Stimulated activated CD4-positive, alpha-beta T cell treated with anti-CD3 and anti-CD28 coated beads, Interleukin-4, amount 100 ng/mL, for 1 hour (primary cell): ENCODE results near the gene ADGRB2.
"Not testable (repeated sequence)": the region's sequence is repeated elsewhere in the genome, so short reads cannot be mapped to it uniquely, and the experiment has no call there.

ENCODE experiments used
- DNase-seq: peaks from one replicate; pipeline ENCODE4 v3.0.0-alpha.2; 2020

Gene ADGRB2

DNA sequence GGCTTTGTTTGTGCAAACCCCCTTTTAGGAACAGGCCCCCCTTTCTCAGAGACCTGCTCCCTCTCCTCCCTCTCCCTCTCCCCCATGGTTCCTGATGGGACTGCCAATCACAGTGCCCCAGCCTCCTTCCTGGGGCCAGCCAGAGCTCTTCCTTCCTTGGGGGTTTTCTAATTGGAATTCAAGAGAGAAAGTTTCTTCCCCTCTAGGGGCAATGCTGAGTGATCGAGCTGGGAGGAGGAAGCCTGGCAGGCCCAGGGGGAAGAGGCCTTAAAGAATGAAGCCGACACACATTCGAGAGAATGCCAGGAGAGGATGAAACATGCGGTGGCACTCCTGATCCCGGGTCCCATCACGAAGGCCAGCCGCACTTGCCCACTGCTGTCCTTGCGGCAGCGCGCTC, 39.0 kb downstream of the ADGRB2 start:
- DNase-seq = no peak

DNA sequence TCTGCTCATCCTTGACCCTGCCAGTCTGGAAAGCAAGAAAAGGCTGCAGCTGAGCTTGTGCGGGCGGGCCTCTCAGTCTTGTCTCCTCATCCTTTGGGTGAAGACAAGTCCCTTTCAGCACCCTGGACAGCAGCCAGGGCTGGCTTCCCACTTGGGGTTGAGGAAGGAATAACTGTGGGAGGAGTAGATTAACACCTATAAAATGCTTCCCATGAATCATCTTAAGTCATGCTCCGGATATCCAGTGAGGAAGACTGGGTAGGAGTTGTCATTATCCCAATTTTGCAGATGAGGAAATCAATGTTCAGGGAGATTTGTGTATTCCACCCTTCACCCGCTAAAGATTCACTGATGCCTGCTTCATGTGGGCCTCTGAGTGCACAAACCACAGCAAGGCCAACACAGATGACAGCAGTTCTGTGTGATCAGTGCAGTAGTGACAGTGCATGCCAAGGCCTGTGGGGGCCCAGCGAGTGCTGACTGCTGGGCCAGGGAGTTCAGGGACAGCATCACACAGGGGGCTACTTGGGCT, 40.2 kb downstream of the ADGRB2 start:
- DNase-seq = peak; percentile 43

- DNase-seq = no peak
Measured at GRCh38 chr1:31718327-31718897, 45.7 kb downstream of the ADGRB2 start.

GRCh38 chr1:31717341-31717740, 46.8 kb downstream of the ADGRB2 start:
- DNase-seq = no peak

DNA sequence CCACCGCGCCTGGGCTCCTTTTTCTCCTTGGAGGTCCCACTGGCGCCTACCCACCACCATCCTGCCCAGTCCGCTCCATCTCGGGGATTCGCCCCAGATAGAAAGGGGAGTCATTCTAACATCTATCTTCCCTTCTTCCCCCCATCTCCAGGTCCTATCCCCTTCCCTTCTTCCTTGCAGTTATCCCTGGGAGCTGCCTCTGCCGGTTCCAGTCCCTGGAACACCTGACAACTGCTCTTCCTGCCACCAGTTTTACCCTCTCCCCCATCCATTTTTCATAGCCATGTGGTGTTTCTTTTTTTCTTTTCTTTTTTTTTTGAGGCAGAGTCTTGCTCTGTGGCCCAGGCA, 48.3 kb downstream of the ADGRB2 start:
- no peak for DNase-seq

DNA sequence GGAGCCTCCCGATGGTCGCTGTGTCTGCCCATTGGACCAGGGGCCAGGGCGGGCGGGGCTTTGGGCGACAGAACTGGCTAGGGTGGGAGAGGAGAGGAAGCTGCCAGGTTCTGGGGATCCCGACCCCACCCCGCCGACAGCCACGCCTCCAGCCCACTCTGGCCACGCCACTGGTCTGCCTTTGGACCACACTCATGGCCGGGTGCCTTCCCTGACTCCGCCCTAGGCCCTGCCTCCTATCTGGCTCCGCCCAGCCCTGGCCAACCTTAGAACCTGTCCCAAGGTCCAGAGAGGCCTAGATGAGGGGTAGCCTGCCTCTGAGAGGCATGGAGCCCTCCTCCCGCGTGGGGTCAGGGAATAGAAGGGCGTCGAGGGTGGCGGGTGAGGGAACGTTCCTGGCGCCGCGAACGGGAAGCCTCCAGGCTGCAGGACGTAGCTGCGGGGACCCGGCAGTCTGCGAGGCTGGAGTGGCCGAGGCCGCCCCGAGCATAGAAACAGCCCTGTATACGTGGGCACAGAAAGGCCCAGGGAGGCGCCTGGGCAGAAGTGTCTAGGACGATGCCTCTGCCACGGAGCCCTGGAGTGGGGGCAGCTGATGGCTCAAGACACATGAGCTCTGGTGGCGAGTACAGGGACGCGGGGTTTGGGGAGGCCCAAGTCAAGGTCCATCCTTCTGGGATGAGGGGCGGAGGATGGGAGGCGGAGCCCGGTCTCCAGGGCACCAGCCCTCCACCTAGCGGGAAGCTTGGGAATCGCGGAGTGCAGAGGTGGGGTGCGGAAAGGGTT, 48.9 kb downstream of the ADGRB2 start:
- DNase-seq = peak; percentile 37

DNA sequence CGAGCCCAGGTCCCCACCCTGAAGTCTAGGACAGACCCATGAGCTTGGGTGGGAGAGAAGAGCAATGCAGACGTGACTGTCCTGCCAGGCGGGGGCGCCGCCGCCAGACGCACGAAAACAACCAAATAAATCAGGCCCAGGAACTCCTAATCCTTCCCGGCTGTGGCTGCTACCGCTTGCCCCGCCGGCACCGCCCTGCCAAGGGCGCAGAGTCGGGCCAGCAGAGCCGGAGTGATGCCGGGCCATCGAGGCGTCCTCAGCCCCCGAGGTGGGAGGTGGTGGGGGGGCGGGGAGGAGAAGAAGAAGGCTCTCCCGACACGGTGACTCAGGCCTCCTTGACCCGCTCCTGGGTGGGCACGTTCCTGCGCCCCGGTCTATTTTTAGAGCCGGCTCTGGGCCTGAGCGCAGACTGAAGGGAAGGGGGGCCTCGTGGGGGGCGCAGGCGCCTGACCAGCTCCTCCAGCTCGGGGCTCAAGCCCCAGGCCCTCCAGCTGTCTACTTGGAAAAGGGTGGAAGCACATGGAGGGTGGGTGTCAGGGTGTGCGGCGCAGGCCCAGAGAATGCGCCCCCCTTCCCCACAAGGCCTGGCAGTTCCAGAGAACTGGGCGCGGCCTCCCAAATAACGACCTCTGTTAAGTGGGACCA, 49.6 kb downstream of the ADGRB2 start:
- peak; percentile 23 for DNase-seq

DNA sequence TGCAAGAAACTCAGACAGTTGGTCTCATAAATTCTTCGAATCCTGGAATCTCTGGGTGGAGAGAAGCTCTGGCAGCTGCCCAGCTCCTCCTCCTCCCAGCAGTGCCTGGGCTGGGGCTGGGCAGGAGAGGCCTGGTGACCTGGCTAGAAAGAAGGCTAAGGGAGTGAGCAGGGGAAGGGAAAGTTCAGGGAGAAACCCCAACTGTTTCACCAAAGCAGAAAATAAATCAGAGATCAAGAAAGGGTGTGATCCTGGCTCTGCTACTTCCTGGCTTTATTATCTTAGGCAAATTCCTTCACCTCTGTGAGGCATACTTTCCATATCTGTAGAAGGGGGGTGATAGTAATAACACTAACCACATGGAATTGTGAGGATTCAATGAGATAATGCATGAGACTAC, 51.5 kb downstream of the ADGRB2 start:
- DNase-seq = no peak

GRCh38 chr1:31712068-31712467, 52.1 kb downstream of the ADGRB2 start:
- DNase-seq = no peak

GRCh38 chr1:31708324-31708723, 55.8 kb downstream of the ADGRB2 start:
- DNase-seq = no peak

DNA sequence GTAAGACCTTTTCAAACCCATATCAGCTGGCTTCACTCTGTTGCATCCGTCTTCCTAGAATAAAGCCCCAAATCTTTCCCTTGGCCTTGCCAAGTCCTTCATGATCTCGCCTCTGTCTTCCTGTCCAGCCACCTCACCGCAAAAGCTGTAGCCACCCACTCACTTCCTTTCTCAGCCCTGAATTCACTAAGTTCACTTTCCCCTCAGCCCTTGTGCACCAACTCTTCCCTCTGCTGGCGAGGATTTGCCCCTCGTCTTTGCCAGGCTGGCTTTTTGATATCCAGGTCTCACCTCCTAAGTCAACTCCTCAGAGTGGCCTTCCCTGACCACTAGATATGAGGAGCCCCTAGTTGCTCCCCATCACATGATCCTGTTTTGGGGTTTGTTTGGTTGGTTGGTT, 56.4 kb downstream of the ADGRB2 start:
- DNase-seq = no peak

GRCh38 chr1:31707059-31707600, 57.0 kb downstream of the ADGRB2 start:
- not testable (repeated sequence) for DNase-seq

DNA sequence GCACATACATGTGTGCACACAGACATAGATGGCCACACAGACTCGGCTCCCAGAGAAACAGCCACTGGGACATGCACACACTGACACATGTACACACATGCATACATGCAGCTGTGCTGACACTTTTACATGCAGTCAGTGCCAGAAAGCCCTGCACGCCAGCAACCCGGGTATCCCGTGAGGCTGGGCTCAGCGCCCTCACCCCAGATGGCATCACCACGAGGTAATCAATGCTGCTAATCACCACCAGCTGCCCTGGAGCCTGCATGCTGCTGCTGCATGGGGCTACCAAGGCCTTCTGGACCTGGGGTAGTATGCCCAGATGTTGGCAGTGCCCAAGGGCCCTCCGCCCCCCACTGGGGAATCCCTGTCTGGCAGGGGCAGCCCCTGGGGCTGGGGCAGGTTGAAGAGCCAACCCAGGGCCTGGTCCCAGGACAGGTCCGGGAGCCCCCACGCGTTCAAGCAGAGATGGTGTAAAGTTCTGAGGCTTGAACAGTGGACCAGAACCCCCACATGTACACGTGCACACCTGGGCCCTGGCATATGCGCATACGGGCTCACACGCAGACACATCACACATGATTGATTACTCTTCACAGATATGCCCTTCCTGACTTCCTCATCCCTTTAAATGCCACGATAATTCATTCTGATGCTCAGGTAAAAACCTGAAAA, 57.6 kb downstream of the ADGRB2 start:
- DNase-seq = no peak

GRCh38 chr1:31705080-31705866, 58.9 kb downstream of the ADGRB2 start:
- DNase-seq = peak; percentile 59

DNA sequence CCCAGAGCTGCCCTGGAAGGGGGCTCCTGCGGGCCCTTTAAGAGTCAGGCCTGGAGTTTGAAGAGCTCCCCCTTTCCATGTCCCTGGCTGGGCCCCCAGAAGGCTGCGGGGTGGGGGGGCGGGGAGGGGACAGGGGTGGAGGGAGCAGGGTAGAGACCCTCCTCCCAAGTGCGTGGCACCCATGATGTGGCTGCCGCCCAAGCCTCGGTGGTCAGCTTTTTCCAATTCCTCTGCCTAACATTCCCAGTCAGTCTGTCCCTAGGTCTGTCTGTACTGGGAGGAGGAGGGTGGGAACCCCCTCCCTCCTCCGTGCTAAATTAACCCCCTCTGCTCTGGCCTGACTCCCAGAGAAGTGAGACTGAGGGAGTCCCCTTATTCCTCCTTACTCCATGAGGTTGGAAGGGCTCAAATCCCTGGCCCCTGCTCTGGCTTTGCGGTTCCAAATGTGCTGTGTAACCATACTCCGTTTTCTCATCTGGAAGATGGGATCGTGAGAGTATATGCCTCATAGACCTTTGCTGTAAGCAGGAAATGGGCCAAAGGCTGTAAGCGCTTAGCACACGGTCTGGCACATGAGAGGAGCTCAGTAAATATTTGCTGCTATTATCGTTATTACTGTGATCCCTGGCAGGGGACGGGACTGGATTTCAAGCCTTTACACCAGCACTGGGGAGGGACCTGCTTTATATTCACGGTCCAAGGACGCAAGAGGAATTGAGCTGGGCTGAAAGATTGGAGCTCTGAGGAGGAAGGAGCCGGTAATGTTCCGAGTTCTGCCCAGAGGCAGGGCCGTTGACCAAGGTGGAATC, 59.7 kb downstream of the ADGRB2 start:
- no peak for DNase-seq

GRCh38 chr1:31703431-31704270, 60.5 kb downstream of the ADGRB2 start, which contains the start of gene COL16A1:
Gene COL16A1, minus strand, starts transcription at chr1:31704017. Its CDS starts 1,824 bp downstream, at chr1:31702193.
- DNase-seq = no peak

GRCh38 chr1:31702836-31703404, 61.2 kb downstream of the ADGRB2 start:
- DNase-seq = no peak

DNA sequence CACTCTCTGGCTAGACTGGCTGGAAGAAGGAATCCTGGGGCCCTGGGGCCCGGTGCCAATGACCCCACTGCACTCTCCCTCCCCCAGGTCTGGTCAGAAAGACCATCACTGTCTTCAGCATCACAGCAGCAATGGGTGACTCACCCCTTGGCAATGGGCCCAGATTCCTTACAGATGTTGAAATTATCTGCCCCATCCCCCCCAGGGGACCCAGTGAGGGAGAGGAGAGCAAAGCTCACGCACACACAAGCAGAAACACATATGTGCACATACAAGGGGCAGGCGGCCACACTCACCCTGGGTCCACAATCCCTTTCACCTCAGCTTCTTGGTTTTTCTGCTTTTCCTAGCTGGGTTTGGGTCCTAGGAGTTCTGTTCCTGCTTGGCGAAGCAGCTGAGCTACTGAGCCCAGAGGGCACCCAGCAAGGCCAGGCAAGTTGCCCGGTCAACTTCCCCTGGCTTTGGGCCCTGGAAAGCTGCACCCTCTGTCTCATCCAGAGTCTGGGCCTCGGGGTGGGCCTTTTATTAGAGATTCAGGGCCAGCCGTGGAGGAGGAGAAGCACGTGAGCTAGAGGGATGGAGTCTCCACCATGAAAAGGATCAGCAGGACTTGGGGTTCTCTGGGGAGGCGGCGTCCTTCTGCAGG, 62.9 kb downstream of the ADGRB2 start:
- peak; percentile 38 for DNase-seq

- DNase-seq = no peak
Measured at GRCh38 chr1:31700468-31701090, 63.6 kb downstream of the ADGRB2 start.
